NCI-H1436 (cell line): ENCODE results near the gene SIAH3.
A peak's percentile ranks its signal among the peaks of the same experiment; 100 is the strongest.
"Not testable (repeated sequence)": the region's sequence is repeated elsewhere in the genome, so short reads cannot be mapped to it uniquely, and the experiment has no call there.

ENCODE experiments used
- DNase-seq: peaks from one replicate; lab custom pipeline; 2025; lab: John Stamatoyannopoulos, UW

Gene SIAH3

DNA sequence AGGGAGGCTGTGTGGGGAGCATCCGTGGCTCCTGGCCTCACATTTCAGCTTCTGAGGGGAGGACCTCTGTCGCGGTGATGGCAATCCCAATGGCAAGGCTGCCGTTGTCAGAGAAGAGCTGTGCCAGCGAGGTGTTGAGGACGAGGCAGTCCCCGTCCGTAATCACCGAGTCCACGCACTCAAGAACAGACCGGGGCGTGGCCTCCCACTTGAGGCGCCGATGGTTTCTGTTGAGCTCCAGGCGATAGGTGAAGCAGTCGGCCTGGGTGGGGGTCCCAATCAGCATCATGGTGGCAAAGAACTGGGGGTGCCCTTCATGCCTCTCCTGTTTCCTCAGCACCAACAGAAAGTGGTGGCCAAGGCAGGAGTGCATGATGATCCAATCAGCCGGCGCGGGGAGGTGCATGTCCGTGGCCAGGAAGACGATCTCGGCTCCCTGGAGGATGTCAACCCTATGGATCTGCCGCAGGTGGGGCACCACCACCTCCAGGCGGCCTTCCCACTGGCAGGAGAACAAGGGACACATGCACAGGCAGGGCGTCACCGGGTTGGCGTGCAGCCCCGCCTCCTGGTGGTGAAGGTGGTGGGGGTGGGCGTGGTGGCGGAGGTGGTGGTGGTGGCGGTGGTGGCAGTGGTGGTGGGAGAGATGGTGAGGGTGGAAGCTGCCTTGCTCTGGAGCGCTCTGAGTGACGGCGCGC is 68.1 kb downstream of the SIAH3 start:
- DNase-seq: no peak

DNA sequence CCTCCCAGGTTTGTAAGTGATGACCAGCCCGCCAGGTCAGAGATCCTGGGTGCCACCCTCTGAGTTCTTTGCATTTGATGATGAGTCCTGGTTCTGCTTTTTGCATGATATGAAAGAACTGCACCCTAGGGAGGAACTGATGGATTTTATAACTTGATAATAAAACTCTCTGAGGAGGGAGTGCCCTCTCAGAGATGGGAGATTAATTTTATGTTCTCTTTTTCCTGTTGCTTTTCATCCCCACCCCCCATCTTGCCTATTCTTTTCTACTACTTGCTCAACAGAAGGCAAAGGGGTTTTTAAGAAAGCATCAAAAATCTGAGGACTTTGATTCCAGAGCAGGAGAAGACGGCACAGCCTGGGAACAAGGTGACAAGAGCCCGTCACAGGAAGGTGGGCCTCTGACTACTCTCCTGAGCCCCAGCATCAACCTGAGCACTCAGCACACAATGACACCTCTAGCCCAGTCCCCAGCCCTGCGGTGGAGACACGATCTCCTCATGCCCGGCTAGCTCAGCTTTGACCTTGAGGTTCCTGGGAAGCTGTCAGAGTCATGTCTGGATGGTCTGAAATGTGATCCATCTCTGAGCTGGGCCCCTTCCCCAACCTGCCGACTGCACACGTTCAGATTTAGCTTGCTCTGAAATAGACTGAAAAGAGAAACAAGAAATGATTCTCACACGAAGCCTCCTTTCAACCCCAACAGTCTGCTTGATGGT is 69.1 kb downstream of the SIAH3 start:
- DNase-seq: no peak

DNA sequence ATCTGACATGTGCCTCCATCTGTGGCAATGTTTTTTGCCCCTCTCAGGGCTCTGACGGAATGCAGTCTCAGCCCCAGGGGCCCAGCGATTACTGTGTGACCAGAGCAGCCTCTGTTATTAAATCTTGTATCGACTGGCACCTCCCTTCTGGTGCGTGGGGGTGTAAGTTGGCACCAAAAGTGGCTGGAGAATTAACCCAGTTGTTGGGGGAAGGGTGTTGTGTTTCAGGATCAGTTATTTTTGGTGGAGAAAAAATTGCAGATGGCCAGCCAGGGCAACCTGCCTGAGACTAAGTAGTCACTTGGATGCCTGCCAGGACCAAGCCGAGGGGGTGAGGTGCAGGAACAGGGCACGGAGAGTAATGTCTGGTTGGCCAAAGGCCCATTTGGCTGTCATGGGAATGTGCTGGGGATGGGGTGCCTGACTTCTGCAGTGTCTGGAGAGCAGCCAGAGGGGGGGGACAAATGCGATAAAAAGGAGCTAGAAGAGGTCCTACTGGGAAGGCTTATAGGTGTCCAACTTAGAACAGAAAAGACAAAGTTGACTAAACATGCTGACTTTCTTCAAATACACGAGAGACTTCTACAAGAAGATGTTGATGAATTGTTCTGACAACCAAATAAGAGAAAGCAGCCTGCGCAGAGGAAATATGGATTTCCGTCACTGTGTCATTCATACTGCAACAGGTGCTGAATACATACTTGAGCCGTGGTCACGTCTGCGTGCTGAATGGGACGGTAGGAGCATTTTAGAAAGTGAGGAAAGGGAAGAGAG is 69.8 kb downstream of the SIAH3 start:
- DNase-seq: peak; percentile 29

DNA sequence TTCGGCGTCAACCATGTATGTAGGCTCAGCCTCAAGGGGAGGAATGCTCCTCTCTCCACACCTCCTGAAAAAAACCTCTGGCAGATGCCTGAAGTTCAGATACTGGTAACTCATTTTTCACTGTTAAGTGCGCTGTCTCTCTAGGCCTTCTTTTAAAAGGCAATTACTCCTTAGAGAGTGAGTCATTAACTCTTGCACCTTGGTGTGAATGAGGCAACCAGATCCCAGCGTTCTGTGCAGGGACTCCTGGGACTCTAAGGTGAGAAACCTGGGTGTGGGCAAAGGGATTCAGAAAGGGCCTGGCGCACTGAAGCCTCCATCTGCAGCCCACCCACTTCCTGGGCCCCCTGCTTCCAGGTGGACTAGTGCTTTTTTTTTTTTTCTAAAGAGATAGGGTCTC is 71.7 kb downstream of the SIAH3 start:
- no peak for DNase-seq

DNA sequence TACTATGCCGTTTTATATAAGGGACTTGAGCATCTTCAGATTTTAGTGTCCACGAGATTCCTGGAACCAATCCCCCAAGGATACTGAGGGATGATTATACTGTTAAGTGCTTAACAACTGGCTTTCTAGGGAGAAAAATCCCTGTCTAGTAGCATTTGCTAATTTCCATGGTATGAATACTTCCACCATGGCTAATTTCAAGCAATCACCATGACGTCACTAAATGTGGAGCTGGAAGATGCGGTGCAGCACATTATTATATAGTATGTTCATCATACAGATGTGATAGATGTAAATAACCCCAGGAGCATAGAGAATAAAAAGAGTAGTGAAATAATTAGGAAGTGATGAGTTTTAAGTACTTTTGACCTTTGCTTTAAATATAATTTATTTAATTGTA is 72.7 kb downstream of the SIAH3 start:
- DNase-seq: no peak

DNA sequence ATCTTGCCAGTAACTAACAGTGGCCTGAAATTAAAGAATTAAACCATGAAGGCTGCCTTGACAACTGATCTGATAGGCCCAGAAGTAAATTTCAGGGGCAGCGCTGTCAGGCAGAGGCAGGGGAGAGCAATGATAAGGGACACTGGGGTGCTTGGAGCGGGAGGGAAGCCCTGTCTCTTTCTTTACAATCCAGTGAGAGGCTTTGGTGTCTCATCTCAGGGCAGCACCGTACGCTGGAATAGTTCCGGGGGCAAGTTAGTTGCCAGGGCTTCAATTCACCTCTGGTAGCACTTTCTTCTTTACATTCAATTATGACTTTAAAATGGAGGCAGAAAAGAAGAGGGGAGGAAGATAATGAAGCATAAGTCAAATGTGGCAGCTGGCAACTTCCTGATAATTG is 74.8 kb downstream of the SIAH3 start:
- no peak for DNase-seq

DNA sequence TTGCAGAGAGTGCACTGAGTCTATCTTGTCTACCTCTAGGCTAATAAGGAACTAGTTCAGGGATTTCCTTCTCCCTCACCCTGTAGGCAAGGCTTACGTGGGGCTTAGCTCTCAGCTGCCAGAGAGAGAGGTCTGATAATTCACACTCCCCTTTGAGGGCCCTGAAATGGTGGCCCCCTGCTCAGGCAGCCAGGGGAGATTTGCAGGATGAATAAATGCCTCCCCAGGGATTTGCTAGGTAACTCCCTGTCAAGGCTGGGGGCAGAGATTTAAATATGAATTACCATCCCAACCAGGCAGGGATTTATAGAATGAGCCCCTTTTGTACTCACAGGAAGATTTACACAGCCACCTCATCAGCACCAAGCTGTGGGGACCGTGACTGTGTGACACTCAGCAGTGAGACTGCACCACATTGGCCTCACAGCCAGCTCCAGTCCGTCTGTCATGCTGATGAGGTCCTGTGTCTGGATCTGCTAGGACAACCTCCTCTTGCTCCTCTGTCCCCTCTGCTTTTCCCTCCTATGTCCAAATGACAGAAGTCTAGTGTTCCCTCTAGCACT is 76.1 kb downstream of the SIAH3 start:
- no peak for DNase-seq

DNA sequence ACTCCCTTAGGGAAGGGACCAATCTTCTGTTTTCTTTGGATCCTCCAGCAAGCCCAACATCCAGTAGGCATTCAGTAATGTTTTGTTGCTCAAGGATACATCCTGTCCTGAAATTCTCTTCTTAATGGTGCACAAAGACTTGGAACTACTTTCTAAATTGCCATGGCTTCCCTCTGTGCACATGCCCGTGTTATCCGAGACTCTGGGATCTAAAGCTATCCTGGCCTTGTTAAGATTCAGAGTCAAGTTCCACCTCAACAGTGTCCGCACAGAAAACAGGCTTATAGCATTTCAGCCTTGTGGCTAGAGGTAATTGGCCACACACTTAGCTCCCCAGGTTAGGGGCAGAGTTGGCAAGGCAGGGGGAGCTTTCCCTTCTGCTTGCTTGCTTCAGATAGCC is 77.6 kb downstream of the SIAH3 start:
- no peak for DNase-seq

DNA sequence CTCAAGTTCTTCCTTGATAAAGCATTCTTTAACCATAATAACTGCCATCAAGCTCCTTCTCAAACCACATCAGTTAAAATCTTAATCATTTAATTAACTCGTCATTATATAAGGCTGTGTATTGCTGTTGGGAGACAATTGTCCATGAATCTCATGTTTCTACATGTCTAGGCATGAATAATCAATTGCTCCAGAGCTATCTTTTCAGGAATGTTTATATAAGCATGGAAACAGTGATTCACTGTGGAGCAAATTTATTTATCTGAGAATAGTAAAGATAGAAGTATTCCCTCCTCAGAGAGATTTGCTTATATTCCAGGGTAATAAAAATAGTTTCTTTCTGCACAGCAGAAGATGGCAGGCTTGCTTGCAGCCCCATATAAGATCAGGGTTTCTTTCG is 78.3 kb downstream of the SIAH3 start:
- DNase-seq: no peak

DNA sequence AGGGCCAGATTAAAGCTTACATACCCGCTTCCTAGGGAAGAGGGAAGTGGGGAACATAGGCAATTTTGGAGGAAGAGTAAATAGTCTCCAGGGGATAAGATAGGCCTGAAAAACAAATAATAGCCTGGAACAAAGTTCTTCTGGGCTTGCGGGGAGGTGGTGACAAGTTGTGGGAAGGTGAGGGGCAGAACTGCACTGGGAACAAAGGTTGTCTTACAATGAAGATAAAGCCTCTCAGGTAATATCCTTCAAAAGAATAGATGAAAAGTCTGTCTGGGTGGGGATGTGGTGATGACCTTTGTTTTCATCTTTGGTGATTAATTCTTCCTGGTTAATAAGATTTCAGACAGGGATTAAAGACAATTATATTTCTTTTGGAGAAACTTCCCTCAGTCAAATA is 80.7 kb downstream of the SIAH3 start:
- DNase-seq: no peak

DNA sequence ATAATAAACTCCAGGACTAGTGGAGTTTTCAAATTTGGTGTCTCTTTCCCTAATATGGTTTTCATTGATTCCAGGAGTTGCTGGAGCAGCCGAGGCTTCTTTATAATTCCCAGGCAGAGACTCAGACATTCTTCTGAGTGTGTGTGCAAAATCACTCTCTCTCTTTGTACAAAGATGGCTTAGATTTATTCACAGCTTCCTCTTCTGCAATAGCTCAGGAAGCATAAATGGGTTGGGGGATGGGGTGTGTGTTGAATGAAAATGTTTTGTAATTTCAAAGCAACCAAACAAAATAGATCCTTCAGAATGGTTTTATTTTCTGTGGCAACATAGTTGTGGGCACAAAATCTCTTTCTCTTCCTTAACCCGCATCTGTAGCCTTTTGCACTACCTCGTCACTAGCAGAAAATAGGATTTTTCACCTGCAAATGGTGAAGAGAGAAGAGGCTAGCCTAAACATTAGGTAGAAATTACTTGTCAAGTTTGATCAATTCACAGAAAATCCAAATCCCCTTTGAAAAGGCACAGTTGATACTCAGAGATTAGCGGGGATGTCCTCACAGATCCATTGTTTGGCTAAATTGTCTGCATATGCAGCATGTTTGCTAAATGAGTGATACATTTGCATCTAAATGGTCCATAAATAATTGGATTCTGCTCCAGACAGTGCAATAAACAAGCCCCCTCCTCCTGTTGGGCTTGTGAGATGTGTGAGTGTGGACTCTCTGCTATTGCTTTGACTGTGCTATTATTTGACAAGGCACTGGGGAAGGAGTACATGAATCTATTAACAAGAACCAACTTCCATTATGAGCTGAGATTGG is 82.7 kb downstream of the SIAH3 start:
- DNase-seq: no peak

DNA sequence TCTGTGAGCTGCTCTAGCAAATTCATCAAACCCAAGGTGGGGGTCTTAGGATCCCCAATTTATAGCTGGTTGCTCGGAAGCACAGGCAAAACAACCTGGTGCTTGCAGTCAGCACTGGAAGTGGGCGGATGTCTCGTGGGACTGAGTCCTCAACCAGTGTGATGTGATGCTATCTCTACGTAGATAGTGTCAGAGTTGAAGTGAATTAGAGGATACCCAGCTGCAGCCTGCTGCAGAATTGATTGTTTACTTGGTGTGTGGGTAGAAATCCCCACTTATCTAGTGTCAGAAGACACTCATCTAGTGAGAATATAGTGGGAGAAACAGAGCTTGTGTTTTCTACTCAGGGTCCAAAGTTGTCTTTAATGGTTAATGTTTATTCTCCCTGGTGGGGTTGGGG is 86.1 kb downstream of the SIAH3 start:
- no peak for DNase-seq

DNA sequence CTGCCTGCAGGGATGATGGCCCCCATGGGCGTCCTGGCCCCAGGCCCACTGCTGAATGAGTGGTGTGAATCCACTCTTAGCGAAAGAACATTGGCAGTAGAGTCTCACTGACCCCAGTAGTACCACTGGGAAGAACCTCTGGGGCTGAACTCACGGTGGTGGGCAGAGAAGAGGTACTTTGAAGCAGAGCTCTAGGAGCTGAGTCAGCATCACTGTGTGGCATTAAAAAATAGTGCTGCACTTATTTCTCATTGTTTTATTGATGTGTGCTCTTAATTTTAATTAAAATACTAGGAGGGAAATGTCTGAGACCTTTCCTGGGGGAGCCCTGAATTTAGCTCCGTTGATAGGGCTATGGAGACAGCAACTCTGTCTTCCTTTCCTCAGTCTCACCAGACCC is 88.1 kb downstream of the SIAH3 start:
- DNase-seq: no peak

DNA sequence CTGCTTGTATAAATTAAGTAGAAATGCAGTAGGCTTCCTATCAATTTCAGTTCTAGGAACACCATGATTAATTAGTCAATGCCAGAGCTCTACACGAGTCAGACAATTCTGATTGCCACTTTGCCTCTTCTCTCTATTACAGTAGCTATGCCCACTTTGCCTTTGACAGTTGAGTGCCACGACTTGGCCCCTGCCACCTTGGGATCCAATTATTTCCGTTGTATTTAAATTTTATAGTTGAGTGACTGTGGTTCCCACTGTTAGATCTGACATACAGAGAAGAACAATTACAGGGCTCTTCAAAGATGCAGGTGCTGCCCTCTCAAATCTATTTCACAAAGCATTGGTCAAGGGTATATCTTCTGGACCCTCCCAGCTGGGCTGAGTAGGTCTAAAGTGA is 94.0 kb downstream of the SIAH3 start:
- DNase-seq: not testable (repeated sequence)

DNA sequence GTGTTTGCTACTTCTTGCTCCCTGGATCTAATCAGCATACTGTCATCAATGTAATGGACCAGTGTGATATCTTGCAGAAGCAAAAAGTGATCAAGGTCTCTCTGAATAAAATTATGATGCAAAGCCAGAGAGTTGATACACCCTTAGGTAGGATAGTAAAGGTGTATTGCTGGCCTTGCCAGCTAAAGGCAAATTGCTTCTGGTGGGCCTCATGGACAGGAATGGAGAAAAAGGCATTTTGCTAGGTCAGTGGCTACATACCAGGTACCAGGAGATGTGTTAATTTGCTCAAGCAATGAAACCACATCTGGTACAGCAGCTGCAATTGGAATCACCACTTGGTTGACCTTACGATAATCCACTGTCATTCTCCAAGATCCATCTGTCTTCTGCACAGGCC is 95.1 kb downstream of the SIAH3 start:
- not testable (repeated sequence) for DNase-seq

DNA sequence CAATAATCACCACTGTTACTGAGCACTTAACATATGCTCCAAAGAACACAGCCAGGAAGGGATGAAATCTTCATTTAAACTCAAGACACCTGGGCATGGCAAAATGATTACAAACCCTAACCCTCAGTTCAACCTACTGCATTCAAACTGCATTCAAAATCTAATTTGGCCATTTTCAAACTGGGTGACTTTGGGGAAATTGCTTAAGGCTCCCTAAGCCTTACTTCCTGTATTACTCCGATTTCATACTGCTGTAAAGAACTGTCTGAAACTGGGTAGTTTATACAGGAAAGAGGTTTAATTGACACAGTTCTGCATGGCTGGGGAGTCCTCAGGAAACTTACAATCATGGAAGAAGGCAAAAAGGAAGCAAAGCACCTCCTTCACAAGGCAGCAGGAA is 99.0 kb downstream of the SIAH3 start:
- no peak for DNase-seq

DNA sequence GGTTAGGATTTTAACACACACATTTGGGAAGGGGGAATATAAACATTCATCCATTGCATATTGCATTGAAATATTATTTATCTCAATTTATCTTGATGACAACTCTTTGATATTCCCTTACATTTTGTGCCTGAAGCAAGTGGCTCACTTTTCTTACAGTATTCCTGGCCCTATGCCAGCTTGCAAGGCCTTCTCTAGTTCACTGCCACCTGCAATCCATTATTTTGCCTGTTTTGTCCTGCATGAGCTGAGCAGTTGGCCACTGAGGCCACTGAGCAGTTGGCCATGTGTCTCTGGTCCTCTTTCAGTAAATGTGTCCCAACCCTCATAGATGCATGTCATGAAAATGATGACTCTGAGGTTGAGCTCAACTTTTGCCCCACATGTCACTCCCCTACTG is 99.7 kb downstream of the SIAH3 start:
- no peak for DNase-seq

DNA sequence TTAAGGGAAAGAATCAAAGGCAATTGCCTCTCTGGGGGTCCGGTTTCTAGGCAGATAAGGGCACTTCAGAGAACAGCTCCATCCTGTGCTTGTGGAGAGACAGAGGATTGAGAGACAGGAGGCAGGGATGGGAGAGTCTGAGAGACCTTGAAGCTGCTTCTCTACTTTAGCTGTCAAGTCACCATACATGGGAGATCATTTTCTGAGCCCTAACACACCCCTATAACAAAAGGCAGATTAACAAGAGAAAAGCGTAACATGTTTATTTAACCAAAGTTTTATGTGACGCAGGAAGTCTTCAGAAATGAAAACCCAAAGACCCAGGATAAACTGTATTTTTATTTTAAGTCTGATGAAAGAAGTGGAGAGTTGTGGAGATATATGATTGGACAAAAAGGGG is 101.0 kb downstream of the SIAH3 start:
- no peak for DNase-seq

DNA sequence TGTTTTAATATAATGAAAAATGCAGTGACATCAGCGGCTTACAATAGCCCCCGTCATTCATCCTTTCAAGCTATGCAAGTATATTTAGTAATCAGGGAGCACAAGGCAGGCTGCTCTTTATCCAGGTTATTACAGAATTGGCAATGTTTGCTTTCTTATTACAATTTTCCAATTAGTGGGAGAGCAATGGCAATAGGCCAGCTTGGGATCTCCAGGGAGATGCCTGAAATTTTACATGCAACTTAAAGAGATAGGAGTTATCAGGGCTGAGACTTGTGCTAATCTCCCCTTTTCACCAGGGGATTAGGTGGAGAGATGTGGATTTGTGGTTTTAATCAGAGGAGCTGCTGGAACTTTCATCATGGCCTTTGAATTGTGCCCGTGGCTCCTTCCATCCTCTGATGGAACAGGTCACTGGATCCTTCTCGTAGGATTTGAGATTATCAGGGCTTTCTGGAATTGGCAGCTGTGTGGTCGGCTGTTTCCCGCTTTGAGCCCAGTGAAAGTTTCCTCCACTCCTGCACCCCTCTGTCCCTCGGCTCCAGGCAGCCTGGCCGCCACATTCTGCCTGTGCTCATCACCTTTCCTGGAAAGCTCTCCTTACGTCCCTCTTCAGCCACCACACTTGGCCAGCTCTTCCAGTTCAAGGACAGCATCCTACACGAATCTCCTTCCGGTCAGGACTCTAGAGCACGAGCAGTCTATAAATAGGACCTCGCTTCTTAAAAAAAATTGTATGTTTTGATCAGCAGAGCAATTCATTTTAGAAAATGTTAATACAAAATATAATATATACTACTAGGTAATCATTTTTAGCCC is 102.4 kb downstream of the SIAH3 start:
- DNase-seq: peak; percentile 35

DNA sequence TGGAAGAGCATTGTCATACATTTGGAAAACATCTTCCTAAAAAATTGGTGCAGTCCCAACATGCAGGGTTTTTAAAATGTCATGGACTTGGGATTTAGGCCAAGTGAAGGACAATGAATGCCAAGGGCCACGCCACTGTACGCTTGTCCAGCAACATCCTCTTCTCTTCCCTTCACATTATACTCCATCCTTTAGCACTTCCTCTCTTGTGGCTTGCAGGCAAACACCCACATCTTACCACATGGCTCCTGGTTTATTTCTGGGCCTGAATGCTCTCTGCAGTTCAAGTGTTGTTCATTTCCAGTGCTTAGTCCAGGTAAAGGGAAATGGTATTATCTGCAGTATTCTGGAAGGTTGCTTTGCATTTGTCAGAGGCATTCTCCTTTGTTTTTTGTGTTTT is 104.5 kb downstream of the SIAH3 start:
- no peak for DNase-seq

DNA sequence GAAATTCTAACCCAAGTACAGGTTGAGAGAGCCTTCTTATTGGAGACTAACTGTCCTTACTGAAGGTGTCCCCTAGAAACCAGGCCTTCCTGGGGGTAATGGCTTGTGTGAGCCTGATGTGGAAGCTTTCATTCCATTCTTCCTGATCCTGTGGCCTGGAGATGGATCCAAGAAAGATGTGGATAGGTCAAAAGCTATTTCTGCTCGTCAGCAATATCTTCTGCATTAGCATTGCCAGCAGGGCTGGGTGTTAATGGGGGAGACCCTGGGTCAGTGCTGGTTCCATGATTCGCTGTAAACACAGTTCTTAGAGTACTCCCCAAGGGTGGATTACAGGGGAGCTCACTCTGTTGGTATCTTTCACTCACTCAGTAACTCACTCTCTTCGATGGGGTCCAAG is 106.6 kb downstream of the SIAH3 start:
- DNase-seq: no peak
